Stimulated activated CD4-positive, alpha-beta T cell treated with anti-CD3 and anti-CD28 coated beads, Interleukin-12 subunit alpha, Interleukin-12 subunit beta, amount 100 ng/mL, for 4 hours (primary cell): Measurements from ENCODE around the gene INTS1.

ENCODE experiments used
- DNase-seq: peaks from one replicate; pipeline ENCODE4 v3.0.0-alpha.2; 2020

INTS1 gene

GRCh38 chr7:1505731-1506550 lies 1.8 kb upstream of the INTS1 start:
- DNase-seq: no peak

- no peak for DNase-seq
Observed at GRCh38 chr7:1503390-1503789, 799 bp downstream of the INTS1 start.

GRCh38 chr7:1502845-1503244 lies 1.3 kb downstream of the INTS1 start:
- no peak for DNase-seq

- no peak for DNase-seq
Observed at GRCh38 chr7:1501487-1502270, 2.5 kb downstream of the INTS1 start.

- no peak for DNase-seq
Observed at GRCh38 chr7:1500064-1500807, 4.0 kb downstream of the INTS1 start.

- no peak for DNase-seq
Observed at GRCh38 chr7:1499367-1500029, 4.7 kb downstream of the INTS1 start.

- no peak for DNase-seq
Observed at GRCh38 chr7:1498370-1499305, 5.6 kb downstream of the INTS1 start.

- no peak for DNase-seq
Observed at GRCh38 chr7:1497293-1497927, 6.8 kb downstream of the INTS1 start.

- DNase-seq: no peak
Observed at GRCh38 chr7:1496531-1497292, 7.5 kb downstream of the INTS1 start.

- DNase-seq: no peak
Observed at GRCh38 chr7:1495564-1496242, 8.5 kb downstream of the INTS1 start.

- DNase-seq: no peak
Observed at GRCh38 chr7:1494866-1495563, 9.2 kb downstream of the INTS1 start.

- no peak for DNase-seq
Observed at GRCh38 chr7:1494447-1494846, 9.7 kb downstream of the INTS1 start.

GRCh38 chr7:1493571-1493970 lies 10.6 kb downstream of the INTS1 start:
- DNase-seq: no peak

- DNase-seq: no peak
Observed at GRCh38 chr7:1493129-1493528, 11.1 kb downstream of the INTS1 start.

GRCh38 chr7:1492640-1493039 lies 11.5 kb downstream of the INTS1 start:
- DNase-seq: no peak

- DNase-seq: no peak
Observed at GRCh38 chr7:1492221-1492620, 12.0 kb downstream of the INTS1 start.

- DNase-seq: no peak
Observed at GRCh38 chr7:1490837-1491236, 13.4 kb downstream of the INTS1 start.

- DNase-seq: no peak
Observed at GRCh38 chr7:1489336-1489735, 14.9 kb downstream of the INTS1 start.

- DNase-seq: no peak
Observed at GRCh38 chr7:1488016-1488415, 16.2 kb downstream of the INTS1 start.
